Measurements from ENCODE around the gene RANBP1. TPM values are rescaled to one million over a fixed set of nuclear protein-coding genes. Genes with fewer than 3 reads are reported as not detected.

Gene RANBP1
- total and polyA plus RNA-seq, 2 of the 13 experiments (the other 11 are each of a cell fraction or from before 2014, with no cell fraction given), result 181 to 492 TPM

GRCh38 chr22:20084547-20085413 lies 31.1 kb upstream of the RANBP1 start (continued):
- TF ChIP-seq ZNF558 (CRISPR knock-in tag; IDR thresholded peaks at IDR 0.05; ENCODE audit: borderline replicate concordance), result no peak
- TF ChIP-seq ZFX (CRISPR knock-in tag; IDR thresholded peaks at IDR 0.05; ENCODE audit: low read depth), result peak; percentile 48; the same call in 1 of the 2 replicates
- no peak for TF ChIP-seq SOX5 (CRISPR knock-in tag; IDR thresholded peaks at IDR 0.05; ENCODE audit: borderline replicate concordance)
- no peak for TF ChIP-seq PAF1 (CRISPR knock-in tag; IDR thresholded peaks at IDR 0.05)
- TF ChIP-seq ZNF256 (CRISPR knock-in tag; conservative IDR thresholded peaks at IDR 0.05), result no peak
- no peak for TF ChIP-seq ZNF7 (CRISPR knock-in tag; IDR thresholded peaks at IDR 0.05)
- TF ChIP-seq CENPX (CRISPR knock-in tag; IDR thresholded peaks at IDR 0.05), result no peak
- TF ChIP-seq KDM5B (CRISPR knock-in tag; IDR thresholded peaks at IDR 0.05; ENCODE audit: borderline replicate concordance), result peak; percentile 68; the same call in 1 of the 2 replicates
- TF ChIP-seq HNRNPLL (IDR thresholded peaks at IDR 0.05; ENCODE audit: low read depth, low read length, poor library complexity, severe bottlenecking), result no peak
- TF ChIP-seq JUNB (CRISPR knock-in tag; IDR thresholded peaks at IDR 0.05; ENCODE audit: borderline replicate concordance), result no peak
- TF ChIP-seq NCOA2 (CRISPR knock-in tag; IDR thresholded peaks at IDR 0.05), result no peak
- TF ChIP-seq ZNF709 (CRISPR knock-in tag; IDR thresholded peaks at IDR 0.05), result no peak
- TF ChIP-seq NONO (IDR thresholded peaks at IDR 0.05), result no peak
- TF ChIP-seq NONO (CRISPR knock-in tag; conservative IDR thresholded peaks at IDR 0.05), result no peak
- no peak; the same call in 1 of the 2 replicates for TF ChIP-seq ZFP91 (CRISPR knock-in tag; IDR thresholded peaks at IDR 0.05; ENCODE audit: borderline replicate concordance)
- no peak for TF ChIP-seq ELF1 (CRISPR knock-in tag; IDR thresholded peaks at IDR 0.05)
- no peak for TF ChIP-seq CREBL2 (CRISPR knock-in tag; IDR thresholded peaks at IDR 0.05; ENCODE audit: borderline replicate concordance)
- no peak for TF ChIP-seq ZNF713 (CRISPR knock-in tag; IDR thresholded peaks at IDR 0.05)
- no peak for TF ChIP-seq AHR (CRISPR knock-in tag; IDR thresholded peaks at IDR 0.05)
- TF ChIP-seq GFI1 (CRISPR knock-in tag; IDR thresholded peaks at IDR 0.05; ENCODE audit: borderline replicate concordance), result no peak
- no peak for TF ChIP-seq IRX3 (CRISPR knock-in tag; IDR thresholded peaks at IDR 0.05; ENCODE audit: borderline replicate concordance, low read depth)
- no peak for TF ChIP-seq MED13 (CRISPR knock-in tag; IDR thresholded peaks at IDR 0.05)
- no peak for TF ChIP-seq REL (CRISPR knock-in tag; conservative IDR thresholded peaks at IDR 0.05)
- TF ChIP-seq TCF7L2 (IDR thresholded peaks at IDR 0.05; ENCODE audit: low read depth, low read length), result no peak
- no peak for TF ChIP-seq PLRG1 (conservative IDR thresholded peaks at IDR 0.05)
- no peak for TF ChIP-seq PREB (CRISPR knock-in tag; IDR thresholded peaks at IDR 0.05)
- no peak for TF ChIP-seq TFDP2 (CRISPR knock-in tag; IDR thresholded peaks at IDR 0.05)
- no peak for TF ChIP-seq FOXK1 (CRISPR knock-in tag; IDR thresholded peaks at IDR 0.05; ENCODE audit: borderline replicate concordance, low read depth)
- TF ChIP-seq ZNF619 (CRISPR knock-in tag; IDR thresholded peaks at IDR 0.05), result no peak
